Posterior vena cava (tissue), 2 donors: ENCODE results near the gene CHRNB2. TPM values are rescaled to one million over a fixed set of nuclear protein-coding genes. Genes with fewer than 3 reads are reported as not detected.

Experiments used
- DNase-seq: peaks from one replicate; pipeline ENCODE4 v3.0.0-alpha.2; 2020; ENCODE audit warnings: low spot score
- intact Hi-C, 2 donors: fragments of 100-400 bp; cut with DNase I; formaldehyde crosslinking; loops; one replicate each; pipeline versions ENCODE4 v1.14.1 to v1.14.2; 2022 to 2023
- total RNA-seq, 2 donors: library from RNA; stranded (reverse); fragmentation: NEBNext Ultra II Directional; extraction: Animal tissue kit (Norgen Biotek cat#: 25700); gene quantifications; one replicate each; pipeline ENCODE4 v1.2.1, GENCODE V29; 2021
- donor health status: DM: yes; HTN: yes; CAD: no.
- donor health status: DM: yes; HTN: yes; CAD: no.

The CHRNB2 gene
- total RNA-seq, 2 donors from 2014 or later = not detected

DNA sequence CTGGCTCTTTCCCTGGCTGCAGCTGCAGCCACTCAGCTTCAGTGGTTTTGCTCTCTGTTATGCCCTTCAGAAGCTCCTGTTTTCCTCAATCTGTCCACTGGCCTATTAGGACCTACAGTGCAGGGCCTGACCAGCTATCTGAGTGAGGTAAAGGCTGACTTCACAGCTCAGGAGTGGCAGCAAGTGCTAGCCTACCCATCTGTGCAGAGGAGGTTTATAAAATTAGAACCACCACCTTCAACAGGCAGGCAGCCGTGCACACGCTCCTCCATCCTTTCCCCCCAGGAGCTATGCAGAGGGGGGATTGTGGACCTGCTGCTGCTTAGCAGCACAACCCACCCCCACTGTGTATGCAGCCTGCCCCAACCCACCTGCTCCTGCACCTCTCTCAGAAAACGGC lies 32.1 kb downstream of the CHRNB2 start:
- intact Hi-C loops = no loop called here

DNA sequence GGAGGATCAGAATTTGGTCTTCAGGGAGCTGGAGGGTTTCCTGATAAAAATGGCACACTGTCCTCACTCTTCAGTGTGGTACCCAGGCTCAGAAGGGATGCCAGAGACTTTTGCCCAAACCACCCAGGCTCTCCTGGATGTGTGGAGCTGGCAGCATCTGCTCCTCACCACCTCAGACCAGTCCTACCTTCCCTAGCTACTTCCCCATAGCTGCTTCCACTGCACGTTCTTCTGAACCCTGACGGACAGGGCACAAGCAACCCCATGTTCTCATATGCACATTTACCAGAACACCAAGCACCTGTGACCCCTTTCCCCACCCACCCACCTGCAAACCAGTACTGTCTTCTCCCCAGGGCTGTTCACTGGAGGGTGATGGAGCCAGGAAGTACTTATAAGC lies 35.7 kb downstream of the CHRNB2 start:
- DNase-seq = no peak
- intact Hi-C loops = no loop called here

More for the DNA sequence above, 32.1 kb downstream of the CHRNB2 start:
- DNase-seq = no peak

DNA sequence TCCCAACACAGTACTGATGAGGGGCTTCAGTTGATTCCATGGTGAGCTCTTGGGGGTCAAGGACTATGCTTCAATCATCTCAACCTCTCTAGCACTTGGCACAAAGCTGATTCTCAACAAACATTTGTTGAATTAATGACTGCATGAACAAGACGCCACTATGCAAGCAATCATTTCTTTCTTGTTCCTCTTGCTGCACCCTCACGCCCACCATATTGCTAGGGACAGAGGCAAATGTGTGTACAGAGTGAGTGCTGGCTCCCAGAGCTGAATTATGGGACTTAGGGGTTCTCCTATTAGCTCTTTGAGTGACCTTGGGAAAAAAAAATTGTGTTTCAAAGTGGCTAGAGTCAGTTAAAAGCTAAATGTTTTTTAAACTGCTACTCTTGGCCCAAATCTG lies 38.0 kb downstream of the CHRNB2 start:
- DNase-seq = no peak
- intact Hi-C loops = no loop called here

DNA sequence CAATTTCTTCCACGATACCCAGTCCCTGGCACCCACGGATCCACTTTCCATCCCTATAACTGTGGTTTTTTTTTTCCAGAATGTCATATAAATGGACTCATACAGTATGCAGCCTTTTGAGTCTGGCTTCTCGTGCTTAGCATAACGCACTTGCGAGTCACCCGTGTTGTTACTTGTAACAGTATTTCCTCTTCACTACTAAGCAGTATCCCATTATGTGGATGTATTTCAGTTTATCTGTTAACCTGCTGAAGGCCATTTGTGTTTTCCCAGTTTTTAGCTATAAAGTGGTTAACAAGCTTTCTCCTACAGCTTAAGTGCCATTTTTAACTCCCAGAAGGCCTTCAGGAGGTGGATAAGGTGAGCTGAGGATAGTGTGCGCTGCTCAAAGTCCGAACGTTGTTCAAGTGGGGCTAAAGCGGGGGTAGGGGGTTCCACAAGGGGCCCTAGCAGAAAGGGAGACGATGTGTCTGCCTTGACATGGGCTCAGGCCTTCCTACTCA lies 39.6 kb downstream of the CHRNB2 start:
- intact Hi-C loops = no loop called here

DNA sequence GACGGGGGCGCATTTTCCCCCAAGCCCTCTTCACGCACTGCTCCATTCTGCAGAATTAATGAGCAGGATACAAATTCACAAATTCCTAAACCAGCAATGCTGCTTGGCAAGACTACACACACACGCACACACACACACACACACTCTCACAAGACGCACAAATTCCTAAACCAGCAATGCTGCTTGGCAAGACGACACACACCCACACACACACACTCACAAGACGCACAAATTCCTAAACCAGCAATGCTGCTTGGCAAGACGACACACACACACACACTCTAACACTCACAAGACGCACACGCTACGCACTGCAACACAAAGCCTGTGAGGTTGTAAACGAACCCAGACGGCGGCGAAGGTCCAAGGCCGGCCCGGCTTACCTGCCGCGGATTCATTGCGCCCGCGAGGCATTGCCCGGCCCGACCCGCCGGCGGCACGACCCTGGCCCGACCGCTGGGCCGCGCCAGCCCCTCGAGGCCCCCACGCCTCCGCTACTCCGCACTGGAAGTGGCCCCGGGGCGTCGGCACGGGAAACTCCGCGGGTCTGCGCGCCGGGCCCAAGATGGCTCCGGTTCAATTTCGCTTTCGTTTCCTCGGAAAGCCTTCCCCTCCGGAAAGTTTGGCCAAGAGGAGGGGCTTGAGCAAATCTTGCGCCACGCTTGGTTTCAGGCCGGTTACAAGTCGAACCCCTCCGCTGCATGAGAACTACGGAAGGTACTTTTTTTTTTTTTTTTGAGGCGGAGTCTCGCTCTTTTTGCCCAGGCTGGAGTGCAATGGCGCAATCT lies 40.2 kb downstream of the CHRNB2 start, which contains the start of gene ADAR:
ADAR (minus strand) TSS at position 578 of the 788 bp plus-strand sequence; CDS start at position 398, 180 bp downstream.
- intact Hi-C loops = no loop called here

More for the DNA sequence above, 39.6 kb downstream of the CHRNB2 start:
- DNase-seq = no peak

DNA sequence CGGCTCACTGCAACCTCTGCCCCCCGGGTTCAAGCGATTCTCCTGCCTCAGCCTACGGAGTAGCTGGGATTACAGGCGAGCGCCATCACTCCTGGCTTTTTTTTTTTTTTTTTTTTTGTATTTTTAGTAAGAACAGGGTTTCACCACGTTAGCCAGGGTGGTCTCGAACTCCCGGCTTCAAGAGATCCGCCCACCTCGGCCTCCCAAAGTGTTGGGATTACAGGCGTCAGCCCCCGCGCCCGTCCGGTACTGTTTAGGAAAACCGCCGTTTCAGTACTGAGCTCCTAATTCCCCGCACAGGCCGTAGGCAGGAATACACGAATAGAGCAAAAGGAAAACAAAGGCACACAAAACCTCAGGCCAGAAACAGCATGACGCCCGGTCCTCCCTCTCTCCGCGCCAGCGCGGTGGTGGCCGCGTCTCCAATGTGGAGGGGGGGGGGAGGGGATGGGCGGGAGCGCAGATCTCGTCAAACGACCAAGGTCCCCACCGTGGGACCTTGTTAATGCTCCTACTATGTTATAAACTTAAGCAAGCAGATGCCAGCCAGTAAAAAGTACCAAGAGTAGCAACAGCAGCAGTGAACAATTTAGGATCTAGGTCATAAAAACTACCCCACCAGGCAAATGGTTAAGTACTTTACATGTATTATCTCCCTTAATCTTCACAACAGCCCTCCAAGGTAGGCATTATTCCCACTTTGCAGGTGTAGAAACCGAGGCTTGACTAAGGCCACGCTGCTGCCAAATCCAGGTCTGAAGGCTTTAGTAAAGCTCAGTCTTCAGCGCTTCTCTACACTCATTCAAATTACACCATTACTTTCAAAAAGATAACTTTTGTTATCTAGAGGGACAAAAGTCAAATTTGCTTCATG lies 41.1 kb downstream of the CHRNB2 start:
- peak; percentile 85 for DNase-seq
- intact Hi-C loops = no loop called here

More for the DNA sequence above, 40.2 kb downstream of the CHRNB2 start, which contains the start of gene ADAR:
- DNase-seq = peak; percentile 97

DNA sequence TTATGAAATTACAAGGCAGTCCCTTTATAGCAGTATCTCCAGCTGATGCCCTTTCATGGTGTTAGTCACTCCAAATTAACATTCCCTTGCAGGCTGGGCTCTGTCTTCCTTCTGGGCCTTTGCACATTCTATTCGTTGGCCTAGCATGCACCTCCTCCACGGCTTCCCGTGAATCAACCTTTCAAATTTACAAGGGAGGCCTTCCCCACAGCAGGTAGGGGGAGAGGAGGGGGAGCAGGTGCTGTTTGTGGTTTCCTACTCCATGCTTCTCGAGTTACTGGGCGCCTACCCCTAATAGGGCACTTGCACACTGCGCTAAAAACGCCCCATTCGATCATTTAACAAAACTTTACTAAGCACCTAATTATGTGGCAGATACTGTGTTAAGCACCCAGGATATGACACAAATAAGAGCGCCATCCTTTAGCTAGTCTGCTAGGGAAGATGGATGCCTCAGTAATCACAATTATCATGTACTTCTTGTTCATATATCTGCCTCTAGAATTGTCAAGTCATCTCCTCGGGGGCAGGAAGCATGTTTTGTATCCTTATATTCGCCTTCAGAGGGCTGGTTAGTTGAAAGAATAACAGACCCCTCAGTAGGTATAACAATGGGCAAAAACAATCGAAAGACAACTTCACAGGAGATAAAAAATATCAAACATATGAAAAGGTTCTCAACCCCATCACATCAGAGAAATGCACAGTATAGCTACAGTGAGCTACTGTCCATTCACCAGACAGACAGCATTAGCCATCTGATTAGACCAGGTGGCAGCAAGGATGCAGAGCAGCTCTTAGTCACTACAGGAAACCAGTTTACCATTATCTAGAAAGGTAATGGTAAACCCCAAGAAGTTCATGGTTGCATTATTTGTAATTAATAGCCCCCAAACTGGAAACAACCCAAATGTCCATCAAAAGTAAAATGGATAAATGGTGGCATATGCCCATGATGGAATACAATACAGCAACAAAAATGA lies 42.1 kb downstream of the CHRNB2 start:
- no peak for DNase-seq
- intact Hi-C loops = no loop called here

DNA sequence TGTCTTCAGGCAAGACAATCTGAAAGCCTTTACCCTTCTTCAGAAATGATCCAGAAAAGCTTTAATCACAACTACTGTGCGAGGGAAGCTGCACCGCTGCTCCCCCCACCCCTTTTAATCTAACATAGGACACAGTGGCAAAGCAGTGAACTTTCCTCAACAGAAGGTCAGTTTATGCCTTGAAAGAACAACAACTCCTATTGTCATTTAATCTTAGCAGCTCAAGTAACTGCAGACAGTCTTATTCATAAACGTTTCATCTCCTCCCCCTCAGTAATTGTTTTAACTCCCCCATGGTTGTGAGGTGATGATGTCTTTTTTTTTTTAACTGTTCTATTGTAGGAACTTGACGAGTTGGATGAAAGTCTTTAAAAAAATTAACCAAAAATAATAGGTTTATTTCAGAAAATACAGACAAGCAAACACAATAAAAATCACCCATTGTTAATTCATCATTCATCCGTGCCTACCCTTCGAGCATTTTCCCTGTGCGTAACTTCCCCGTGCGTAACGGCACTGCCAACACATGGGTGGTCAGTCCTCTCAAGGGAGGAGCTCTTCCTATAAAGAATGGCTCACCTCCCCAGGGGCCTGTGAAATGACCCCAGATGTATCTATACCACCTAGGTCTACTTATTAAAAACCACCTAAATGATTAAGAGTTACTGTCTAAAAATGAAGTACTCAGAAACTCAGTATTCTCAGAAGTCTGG lies 43.7 kb downstream of the CHRNB2 start:
- DNase-seq = no peak
- intact Hi-C loops = no loop called here

DNA sequence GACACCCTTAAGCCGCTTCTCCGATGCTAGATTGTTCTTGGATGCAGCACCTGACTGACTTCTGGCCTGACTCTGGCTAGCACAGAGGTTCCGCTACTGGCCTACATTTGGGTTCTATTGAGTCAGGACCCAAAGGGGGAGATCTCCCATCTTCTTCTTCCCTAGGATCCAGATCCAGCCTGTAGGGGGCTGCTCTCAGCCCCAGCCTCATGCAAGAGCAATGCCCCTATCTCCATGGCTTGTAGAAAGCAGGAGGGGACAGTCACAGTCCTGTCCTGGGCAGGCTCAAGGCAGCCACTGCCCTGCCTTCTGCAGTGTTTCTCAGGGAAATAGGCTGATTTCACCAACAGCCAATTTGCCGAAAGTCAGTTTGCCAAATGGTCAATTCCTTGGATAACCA lies 46.7 kb downstream of the CHRNB2 start:
- DNase-seq = no peak
- intact Hi-C loops = no loop called here

DNA sequence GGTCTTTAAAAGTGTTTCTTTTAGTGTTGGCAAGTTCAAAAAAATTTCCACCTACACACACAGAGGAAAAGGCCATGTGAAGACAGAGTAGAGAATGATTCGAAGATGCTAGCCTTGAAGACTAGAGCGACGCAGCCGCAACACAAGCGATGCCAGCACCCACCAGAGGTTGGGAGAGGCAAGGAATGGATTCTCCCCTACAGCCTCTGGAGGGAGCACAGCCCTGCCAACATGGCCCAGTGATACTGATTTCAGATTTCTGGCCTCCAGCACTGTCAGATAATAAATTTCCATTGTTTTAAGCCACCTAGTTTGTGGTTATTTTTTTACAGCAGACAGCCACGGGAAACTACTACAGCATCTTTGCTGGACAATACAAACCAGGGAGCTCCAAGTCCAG lies 47.3 kb downstream of the CHRNB2 start:
- intact Hi-C loops = no loop called here
- no peak for DNase-seq

DNA sequence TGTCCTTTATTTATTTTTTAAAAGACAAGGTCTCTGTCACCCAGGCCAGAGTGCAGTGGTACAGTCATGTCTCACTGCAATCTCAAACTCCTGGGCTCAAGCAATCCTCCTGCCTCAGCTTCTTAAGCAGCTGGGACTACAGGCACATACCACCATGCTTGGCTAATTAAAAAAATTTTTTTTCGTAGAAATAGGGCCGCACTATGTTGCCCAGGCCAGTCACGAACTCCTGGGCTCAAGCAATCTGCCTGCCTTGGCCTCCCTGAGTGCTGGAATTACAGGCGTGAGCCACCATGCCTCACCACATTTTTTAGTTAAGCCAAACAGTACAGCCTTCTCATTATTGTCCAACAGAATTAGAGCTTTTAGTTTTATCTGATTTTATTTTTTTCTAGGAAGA lies 47.8 kb downstream of the CHRNB2 start:
- no peak for DNase-seq
- intact Hi-C loops = no loop called here

DNA sequence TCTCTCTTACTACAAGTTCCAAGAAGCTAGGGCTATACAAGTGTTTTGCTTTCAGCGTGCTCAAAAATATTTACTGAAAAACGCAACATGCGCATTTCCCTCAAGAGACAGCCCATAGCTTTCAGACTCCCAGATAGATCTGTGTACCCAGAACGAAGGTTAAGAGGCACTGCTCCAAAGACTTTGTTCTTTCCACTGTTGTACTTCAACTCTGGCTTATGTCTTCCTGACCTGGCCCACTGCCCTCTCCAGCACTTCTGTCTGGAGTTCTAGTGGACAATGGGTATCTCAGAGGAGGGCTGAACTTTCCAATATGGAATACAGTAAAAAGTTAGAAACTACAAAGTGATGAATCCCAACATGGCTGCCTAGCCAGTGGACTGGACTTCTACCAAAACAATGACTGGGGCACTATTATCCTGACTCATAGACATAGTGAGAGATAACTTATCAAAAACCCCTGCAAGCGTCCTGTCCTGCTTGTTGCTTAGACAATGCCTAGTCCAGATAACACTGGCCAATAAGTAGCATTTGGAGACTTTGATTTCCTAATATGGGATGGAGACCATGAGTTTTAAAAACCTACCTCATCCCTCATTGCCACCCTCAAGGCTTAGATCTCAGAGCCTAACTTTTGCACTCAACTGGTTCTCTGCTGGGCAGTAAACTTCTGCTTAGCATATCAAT lies 49.2 kb downstream of the CHRNB2 start:
- intact Hi-C loops = no loop called here
- DNase-seq = no peak

DNA sequence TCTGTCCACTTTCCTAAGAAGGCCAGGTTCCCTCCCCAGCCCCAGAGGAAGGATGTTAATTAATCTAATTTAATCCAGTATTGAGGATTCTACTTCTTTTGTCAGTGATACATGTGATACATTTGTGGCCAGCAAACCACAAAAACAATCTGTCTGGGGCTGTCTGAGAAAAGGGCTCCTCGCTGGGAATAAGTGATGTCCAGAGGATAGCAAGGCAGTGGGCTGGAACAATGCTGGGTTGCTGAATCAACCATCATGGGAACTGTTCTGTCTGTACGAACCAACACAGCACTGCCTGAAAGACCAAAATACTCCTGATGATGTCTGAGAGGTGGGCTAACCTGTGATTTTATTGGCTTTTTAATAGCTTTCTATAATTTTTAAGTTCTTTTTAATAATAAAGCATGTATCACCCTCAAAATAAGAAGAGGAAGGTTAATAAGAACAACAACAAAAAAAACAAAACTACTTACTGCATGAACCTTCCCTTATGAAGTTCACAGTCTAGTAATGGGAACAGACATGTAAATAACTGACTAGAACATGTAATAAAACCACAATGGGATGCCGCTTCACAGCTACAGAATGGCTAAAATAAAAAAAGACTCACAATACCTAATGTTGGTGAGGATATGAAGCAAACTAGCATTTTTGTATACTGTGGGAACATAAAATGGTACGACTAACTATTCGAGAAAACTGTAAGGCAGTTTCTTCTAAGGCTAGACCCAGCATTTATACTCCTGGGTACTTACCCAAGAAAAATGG lies 51.8 kb downstream of the CHRNB2 start:
- intact Hi-C loops = no loop called here
- DNase-seq = no peak

DNA sequence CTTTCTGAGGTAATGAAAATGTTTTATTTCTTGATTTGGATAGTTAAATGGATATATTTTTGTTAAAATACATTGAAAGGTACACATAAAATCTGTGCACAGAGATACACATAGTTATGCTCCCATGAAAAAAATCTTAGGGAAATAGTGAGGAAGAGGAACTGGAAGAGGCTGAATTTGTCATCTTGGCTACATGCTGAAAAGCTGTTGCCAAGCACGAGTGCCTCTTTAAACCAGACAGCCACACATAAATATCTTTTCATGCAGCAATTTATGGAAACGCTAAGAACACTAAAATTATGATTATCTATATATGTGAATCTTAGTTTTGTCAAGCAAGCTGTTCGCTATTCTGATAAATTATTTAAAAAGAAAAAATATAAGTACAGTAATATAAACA lies 53.2 kb downstream of the CHRNB2 start:
- intact Hi-C loops = no loop called here
- no peak for DNase-seq

DNA sequence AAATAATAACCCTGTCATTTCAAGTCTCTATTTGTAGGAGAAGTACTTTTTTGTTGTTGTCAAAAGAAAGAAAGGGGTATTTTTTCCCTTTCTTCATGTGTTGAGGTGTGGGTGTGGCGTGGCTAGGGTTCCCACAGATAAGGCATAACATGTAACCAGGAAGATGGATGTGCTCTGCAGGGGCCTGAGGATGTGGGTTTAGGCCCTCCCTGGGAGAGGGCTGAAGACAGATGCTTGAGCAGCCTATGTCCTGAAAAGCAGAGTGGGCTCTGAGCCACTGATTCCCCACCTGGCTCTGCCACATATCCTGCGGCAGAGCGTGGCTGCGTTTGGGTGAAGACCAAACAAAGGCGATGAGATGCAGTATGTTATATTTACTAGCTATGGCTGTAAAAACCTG lies 54.3 kb downstream of the CHRNB2 start:
- DNase-seq = no peak
- intact Hi-C loops = no loop called here

DNA sequence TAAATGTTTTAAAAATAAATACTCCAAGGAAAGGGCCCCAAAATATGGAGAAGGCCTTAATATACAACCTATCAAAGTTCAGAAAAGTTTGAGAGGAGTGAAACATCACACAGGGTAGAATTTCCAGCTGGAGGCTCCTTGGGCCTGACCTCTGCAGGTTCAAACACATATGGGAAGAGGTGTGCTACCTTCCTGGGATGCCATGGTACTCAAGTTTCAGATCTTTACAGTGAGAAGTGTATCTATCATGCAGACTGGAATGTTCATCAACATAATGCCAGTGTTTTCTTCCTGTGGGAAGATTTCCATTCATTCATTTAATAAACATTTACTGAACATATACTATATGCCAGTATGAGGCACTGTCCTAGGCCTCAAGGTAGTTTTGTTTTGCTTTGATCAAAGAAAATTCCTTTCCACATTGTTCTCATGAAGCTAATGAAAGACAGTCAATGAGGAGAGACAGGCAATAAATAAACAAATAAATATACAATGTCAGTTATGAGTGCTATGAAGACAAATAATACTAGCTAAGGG lies 55.0 kb downstream of the CHRNB2 start:
- intact Hi-C loops = no loop called here
- no peak for DNase-seq

DNA sequence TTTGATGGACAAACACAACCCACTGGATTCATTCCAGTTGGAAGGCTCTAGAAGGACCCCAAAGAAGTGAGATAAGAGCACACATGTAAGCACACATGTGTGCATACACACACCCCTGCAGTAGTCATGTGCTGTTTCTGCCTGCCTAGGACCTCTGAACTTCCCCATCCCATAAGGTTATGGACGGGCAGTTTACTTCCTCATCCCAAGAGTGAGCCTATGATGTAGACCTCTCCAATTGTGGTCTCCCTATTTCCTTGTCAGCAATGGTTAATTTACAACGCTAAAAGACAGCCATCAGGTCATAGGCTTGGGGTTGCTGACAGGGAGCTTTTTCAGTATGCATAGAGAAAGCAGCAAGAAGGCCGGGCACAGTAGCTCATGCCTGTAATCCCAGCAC lies 55.8 kb downstream of the CHRNB2 start:
- intact Hi-C loops = no loop called here
- DNase-seq = no peak
